ENCODE results near the gene CALML6. TPM values are rescaled to one million over a fixed set of nuclear protein-coding genes. Genes with fewer than 3 reads are reported as not detected.
A peak's percentile ranks its signal among the peaks of the same experiment; 100 is the strongest.

The CALML6 gene
- total RNA-seq, 1 donor from 2014 or later: not detected

DNA sequence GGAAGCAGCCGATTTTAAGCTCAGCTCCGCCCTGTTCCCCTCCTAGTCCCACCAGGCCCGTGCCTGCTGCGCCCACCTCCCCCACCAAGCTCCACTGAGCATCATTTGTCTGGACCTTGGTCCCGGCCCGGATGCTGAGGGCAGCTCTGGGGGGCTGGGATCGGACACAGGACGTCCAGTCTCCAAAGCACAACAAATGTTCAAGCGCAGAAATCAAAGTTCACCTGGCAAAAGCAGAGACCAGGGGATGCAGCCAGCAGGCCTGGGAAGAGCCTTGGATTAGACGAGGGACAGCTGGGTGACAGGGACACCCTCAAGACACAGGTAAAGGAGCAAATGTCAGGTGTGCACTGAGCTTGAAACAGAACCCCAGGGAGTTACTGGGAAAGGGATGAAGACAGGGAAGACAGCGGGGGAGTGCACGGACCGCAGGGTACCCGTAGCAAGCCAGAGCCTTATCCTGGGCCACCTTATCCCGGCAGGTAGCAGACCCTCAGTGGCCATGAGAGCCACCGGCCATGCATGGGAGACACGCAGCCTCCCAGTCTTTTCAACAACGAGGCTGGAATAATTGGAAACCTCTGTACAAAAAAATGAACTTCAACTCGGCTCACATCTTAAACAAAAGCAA, 26.3 kb downstream of the CALML6 start:
- H3K9me3 ChIP-seq: no peaks in the 10 kb centered on the region
- H3K27ac ChIP-seq: no peak overlapping the region
- no peak overlapping the region for H3K4me3 ChIP-seq
- no peaks in the 10 kb centered on the region for H3K36me3 ChIP-seq
- intact Hi-C loops (cut with DNase I): loop anchor here (10.0 kb wide), 1 partner anchor 103 kb away; no protein-coding TSS in a partner anchor
- H3K27me3 ChIP-seq: no peaks in the 10 kb centered on the region
- H3K4me1 ChIP-seq: no peaks in the 10 kb centered on the region
- TF ChIP-seq, protein P1, sequence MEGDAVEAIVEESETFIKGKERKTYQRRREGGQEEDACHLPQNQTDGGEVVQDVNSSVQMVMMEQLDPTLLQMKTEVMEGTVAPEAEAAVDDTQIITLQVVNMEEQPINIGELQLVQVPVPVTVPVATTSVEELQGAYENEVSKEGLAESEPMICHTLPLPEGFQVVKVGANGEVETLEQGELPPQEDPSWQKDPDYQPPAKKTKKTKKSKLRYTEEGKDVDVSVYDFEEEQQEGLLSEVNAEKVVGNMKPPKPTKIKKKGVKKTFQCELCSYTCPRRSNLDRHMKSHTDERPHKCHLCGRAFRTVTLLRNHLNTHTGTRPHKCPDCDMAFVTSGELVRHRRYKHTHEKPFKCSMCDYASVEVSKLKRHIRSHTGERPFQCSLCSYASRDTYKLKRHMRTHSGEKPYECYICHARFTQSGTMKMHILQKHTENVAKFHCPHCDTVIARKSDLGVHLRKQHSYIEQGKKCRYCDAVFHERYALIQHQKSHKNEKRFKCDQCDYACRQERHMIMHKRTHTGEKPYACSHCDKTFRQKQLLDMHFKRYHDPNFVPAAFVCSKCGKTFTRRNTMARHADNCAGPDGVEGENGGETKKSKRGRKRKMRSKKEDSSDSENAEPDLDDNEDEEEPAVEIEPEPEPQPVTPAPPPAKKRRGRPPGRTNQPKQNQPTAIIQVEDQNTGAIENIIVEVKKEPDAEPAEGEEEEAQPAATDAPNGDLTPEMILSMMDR (IDR thresholded peaks at IDR 0.05): no peak
- DNase-seq (ENCODE audit: low spot score in 2 of 2): no peak

DNA sequence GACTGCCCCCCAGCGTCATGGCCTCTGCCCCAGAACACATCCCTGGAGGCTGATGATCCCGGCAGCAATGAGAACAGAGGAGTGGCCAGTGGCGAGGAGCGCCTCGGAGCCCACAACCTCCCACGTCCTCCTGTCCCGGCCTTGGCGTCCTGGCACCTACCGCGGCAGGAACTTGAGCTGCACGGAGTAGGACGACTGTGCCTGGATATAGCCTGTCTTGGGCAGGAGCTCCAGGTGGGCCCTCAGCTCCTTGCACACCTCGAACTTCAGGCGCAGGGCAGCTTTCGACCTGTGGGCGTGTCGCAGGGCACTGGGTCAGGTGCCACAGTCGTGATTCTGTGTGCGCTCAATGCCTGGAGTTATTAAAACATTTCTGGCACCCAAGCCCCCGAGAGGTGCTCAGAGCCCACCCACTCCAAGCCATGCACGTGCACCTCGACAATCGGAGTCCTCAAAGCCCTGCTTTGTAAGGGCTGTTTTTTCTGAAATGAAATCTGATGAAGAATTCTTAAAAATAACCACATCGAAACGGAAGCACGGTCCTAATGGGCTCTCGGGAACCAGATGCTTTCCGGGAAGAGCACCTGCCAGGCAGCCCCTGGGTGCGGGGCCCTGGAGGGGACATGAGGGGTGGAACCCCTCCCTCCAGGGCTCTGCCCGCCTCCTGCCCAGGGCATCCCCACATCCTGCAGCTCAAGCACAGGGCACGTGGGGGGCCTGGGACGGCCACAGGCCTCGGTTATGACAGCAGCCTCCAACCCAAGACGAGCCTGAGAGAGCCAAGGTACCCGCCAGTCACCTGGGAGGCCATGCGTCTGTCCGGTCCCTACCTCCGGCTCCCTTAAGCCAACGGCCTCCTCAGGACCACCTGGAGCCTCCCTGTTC, 27.1 kb downstream of the CALML6 start:
- intact Hi-C loops (cut with DNase I): loop anchor here (10.0 kb wide), 1 partner anchor 103 kb away; no protein-coding TSS in a partner anchor
- Histone ChIP-seq H3K36me3 (no peaks in the 10 kb centered on the region), H3K4me1 (no peaks in the 10 kb centered on the region), H3K27ac (no peak overlapping the region), H3K9me3 (no peaks in the 10 kb centered on the region), H3K27me3 (no peaks in the 10 kb centered on the region), H3K4me3 (no peak overlapping the region)
- TF ChIP-seq, protein P1 (IDR thresholded peaks at IDR 0.05): no peak
- no peak for DNase-seq (ENCODE audit: low spot score in 2 of 2)

DNA sequence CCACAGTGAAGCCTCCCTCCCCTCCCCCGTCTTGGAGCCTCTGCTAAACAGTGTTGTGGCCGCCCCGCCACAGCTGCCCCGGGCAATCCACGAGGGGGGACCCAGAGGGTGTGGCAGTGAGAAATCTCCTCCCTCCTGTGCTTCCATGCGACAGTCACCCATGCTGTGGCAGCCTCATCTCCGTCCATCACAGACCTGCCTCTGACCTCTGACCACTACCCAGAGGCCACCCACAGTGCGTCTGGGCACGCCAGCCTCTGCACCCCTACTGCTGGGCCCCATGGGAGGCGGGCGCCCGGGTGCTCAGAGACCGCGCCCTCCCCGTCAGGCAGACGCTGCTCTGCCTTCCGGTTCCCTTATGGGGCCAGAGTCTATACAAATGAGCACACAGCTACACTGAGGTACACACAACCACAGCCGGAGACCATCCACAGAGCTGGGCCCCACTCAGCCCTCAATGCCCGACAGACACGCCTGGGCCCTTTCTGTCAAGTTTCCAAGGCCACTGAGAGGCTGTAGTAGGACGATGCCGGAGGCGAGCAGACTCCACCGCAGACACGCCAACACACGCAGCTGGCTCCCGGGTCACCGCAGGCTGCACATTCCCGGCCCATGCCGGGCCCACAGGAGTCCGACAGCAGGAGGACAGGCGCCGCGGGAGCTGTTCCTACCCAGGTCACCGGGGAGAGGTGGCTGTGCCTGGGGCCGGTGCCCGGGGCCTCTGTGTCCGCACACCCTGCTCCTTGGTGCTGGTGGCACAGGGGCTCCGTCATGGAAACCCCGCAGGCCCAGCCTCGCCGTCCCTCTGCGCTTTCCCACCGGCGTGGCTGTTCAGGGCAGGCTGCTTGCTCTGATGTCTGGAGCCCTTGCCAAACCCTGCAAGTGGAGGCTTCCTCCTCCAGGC, 27.9 kb downstream of the CALML6 start:
- H3K4me1 ChIP-seq: no peaks in the 10 kb centered on the region
- H3K9me3 ChIP-seq: no peaks in the 10 kb centered on the region
- no peak for DNase-seq (ENCODE audit: low spot score in 2 of 2)
- no peaks in the 10 kb centered on the region for H3K27me3 ChIP-seq
- no peak overlapping the region for H3K4me3 ChIP-seq
- no peak overlapping the region for H3K27ac ChIP-seq
- H3K36me3 ChIP-seq: no peaks in the 10 kb centered on the region
- intact Hi-C loops (cut with DNase I): loop anchor here (10.0 kb wide), 1 partner anchor 102 kb away; no protein-coding TSS in a partner anchor
- TF ChIP-seq, protein P1 (IDR thresholded peaks at IDR 0.05): no peak

DNA sequence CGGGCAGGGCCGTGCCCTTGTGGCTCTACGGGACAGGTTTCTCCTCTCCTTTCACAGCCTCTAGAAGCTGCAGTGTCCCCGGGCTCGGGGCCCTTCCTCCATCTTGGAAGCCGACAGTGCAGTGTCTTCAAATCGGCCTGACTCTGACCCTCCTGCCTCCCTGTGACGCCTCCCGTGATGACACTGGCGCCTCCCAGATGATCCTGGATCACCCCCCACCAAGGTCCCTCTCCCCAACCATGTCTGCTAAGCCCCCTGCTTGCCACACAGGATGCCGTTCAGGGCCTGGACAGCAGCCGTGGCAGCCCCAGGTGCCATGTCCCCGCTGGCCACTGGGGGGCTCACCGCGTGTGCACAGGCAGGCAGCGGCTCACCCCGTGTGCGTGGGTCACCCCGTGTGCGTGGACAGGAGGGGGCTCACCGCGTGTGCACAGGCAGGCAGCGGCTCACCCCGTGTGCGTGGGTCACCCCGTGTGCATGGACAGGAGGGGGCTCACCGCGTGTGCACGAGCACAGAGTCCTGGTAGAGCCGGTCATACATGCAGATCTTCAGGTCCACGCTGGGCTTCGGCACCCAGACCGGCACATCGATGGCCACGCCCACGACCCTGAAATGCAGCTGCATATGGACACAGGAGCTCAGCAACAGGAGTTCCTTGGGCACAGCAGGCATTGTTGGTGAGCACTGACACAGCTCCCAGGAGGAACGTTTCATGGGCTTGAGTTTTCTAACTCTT, 28.9 kb downstream of the CALML6 start:
- no peaks in the 10 kb centered on the region for H3K4me1 ChIP-seq
- no peak for DNase-seq (ENCODE audit: low spot score in 2 of 2)
- H3K9me3 ChIP-seq: no peaks in the 10 kb centered on the region
- no peaks in the 10 kb centered on the region for H3K36me3 ChIP-seq
- TF ChIP-seq, protein P1 (IDR thresholded peaks at IDR 0.05): peak; percentile 68 to 83 (median 82)
- no peaks in the 10 kb centered on the region for H3K27me3 ChIP-seq
- H3K27ac ChIP-seq: no peak overlapping the region
- H3K4me3 ChIP-seq: peak overlapping the region in 1 of 2 donors; percentile 42
- intact Hi-C loops (cut with DNase I): loop anchor here (2.0 to 10.0 kb wide), 2 partner anchors 101 to 231 kb away; no protein-coding TSS in a partner anchor

All from ascending aorta (tissue), 2 donors.